Caki2 (cell line): Measurements from ENCODE around the gene WAC. TPM values are rescaled to one million over a fixed set of nuclear protein-coding genes. Genes with fewer than 3 reads are reported as not detected.
A peak's percentile ranks its signal among the peaks of the same experiment; 100 is the strongest.
"Not testable (repeated sequence)": the region's sequence is repeated elsewhere in the genome, so short reads cannot be mapped to it uniquely, and the experiment has no call there.

Experiments used
- DNase-seq: peaks from one replicate; pipeline ENCODE4 v3.0.0-alpha.2; 2015; ENCODE audit warnings: low read depth
- in situ Hi-C: cut with HindIII; loops from 2 replicates; pipeline ENCODE4 v1.10.0; 2016; ENCODE audit warnings: low sequenced_read_pairs, low pct_unique_long_range_greater_than_20kb, mixed read lengths
- total RNA-seq: library from RNA; depleted of rRNA; stranded (reverse); fragments of >200 nt; shearing (Covaris generic); gene quantifications from 2 replicates; pipeline ENCODE4 v1.2.3, GENCODE V29; 2014; ENCODE audit warnings: low replicate concordance; rRNA removed

WAC gene, protein sequence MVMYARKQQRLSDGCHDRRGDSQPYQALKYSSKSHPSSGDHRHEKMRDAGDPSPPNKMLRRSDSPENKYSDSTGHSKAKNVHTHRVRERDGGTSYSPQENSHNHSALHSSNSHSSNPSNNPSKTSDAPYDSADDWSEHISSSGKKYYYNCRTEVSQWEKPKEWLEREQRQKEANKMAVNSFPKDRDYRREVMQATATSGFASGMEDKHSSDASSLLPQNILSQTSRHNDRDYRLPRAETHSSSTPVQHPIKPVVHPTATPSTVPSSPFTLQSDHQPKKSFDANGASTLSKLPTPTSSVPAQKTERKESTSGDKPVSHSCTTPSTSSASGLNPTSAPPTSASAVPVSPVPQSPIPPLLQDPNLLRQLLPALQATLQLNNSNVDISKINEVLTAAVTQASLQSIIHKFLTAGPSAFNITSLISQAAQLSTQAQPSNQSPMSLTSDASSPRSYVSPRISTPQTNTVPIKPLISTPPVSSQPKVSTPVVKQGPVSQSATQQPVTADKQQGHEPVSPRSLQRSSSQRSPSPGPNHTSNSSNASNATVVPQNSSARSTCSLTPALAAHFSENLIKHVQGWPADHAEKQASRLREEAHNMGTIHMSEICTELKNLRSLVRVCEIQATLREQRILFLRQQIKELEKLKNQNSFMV
- total RNA-seq, result 15.3 and 39.5 TPM in 2 replicates

DNA sequence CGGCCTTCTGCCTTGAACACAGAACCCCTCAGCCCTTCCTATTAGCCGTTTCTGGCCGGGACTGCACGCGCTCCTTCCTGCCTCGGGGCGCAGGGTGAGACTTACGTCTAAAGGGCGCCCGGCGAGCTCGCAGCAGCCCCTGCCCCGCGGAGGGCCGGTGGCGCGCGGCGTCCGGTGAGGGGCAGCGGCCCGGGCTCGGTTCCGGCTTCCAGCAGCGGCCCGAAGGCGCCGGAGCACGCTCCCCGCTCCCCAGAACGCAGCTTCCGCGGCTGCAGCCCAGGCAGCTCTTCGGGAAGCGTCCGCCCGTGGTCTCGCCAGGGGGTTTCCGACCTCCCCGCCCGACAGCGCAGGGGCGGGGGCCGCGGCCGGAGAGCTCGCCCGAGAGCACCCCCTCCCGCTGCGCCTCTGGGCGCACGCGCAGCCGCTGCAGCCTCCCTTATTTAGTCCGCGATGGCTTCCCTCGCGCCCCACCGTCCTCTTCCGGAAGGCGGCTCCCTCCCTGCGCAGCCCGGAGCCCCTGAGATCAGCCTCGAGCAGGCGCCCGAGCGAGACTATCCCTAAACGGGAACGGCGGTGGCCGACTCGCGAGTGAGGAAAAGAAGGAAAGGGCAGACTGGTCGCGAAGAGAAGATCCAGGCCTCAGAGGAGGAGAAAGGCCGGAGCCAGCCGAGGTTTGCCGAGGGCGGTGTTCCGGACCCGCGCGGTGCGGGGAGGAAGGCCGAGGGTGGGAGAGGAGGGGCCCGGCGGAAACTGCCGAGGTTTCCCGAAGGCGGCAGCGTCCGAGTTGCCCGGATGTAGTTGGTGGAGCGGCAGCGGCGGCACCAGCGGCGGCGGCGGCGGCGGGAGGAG lies at the start of gene WAC:
Gene WAC (plus strand): TSS at position 782 of the 849 bp plus-strand sequence. CDS start 462 bp downstream, outside the sequence.
- peak; percentile 97 for DNase-seq
- in situ Hi-C loops, result no loop called here

DNA sequence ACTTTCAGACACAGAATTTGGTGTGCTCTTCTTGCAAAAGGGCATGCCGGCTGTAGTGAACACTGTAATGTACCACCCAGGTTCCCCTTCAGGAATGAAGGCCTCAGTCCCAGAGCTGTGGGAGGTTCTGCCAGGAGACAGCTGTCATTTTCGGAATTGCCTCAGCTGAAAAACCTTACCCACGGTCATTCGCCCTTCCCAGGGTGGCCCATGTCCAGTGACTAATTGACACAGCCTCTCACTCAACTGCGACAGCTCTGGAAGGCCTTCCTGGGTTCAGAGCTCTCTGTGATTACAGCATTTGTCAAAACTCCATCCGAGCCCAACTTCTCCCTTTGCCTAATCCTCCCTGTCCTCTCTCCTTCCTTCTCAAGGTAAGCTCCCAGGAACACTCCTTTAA lies 43.7 kb upstream of the WAC start:
- no peak for DNase-seq
- in situ Hi-C loops, result no loop called here

DNA sequence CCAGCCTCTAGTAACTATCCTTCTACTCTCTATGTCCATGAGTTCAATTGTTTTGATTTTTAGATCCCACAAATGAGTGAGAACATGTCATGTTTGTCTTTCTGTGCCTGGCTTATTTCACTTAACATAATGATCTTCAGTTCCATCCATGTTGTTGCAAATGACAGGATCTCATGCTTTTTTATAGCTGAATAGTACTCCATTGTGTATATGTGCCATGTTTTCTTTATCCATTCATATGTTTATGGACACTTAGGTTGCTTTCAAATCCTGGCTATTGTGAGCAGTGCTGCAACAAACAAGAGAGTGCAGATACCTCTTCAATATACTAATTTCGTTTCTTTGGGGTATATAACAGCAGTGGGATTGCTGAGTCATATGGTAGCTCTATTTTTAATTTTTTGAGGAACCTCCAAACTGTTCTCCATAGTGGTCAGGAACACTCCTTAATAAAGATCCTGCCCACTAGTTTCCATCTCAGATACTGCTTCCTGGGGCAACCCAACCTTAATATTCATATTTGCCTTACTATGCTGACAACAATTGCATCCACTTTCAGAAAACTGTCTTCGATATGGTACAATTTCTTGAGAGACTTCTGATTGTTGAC lies 42.6 kb upstream of the WAC start:
- DNase-seq, in situ Hi-C loops: not testable (repeated sequence)

DNA sequence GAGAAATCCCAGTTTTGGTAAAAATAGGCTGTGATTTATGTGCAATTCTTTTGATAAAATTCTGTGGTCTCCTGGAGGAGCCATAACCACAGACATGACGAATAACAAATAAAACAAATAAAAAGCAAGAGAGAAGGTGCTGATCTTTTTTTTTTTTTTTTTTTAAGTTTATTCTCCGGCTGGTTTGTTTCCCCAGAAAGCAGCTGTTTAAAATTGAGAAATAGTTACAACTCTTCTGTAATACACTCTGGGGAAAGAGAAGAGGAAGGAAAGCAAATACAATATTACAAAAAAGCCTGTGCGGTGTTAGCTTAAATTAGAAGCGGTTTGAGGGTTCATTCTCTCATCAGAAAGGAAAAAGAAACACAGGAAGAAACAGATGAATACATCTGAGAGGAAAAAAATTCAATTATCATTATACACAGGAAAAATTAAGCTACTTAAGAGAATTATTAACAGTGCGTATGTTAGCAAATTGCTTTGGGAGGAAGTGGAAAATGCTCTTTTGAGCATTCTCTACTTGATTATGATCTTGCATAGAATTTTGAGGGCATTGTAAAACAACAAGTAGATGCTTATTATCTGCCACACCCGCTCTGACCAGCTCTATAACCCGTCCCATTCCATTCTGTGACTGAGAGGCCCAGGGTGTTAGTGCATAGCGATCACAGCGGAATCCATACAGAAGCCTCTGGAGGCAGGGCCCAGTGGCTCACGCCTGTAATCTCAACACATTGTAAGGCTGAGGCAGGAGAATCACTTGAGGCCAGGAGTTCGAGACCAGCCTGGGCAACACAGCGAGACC lies 40.6 kb upstream of the WAC start:
- in situ Hi-C loops, result no loop called here

DNA sequence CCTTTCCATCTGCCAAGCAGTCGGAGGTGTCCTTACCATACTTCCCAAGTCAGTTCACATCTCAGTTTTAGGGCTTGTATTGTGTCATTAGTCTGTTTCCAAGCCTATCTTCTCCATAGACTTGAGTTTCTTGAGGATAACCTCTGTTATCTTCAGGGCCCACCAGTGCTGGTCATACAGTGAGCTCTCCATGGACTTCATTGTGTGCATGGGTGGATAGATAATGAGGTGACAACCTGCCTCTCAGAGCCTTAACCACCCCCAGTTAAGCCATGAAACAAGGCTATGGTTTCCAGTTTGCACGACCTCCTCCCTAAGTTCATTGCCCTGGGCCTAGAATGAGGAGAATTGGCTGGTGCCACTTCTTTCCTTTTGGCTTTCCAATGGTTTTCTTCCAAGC lies 38.5 kb upstream of the WAC start:
- in situ Hi-C loops, result no loop called here
- DNase-seq, result no peak

More for the DNA sequence above, 40.6 kb upstream of the WAC start:
- DNase-seq, result no peak

DNA sequence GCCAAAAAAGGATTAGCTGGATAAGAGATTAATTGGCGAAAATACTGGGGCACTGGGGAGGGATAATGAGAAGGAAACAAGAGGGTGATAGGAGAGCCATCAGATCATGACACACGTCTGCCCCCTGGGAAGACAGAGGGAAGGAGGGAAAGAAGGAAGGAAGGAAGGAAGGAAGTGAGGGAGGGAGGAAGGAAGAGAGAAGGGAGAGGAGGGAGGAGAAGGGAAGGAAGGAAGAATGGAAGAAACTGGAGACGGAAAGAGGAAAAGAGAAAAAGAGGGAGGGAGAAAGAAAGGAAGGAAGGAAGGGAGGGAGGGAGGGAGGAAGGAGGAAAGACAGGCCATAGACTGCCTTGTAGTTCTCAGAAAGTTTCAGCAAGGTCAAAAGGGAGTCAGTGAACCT lies 37.8 kb upstream of the WAC start:
- no peak for DNase-seq
- in situ Hi-C loops, result no loop called here

DNA sequence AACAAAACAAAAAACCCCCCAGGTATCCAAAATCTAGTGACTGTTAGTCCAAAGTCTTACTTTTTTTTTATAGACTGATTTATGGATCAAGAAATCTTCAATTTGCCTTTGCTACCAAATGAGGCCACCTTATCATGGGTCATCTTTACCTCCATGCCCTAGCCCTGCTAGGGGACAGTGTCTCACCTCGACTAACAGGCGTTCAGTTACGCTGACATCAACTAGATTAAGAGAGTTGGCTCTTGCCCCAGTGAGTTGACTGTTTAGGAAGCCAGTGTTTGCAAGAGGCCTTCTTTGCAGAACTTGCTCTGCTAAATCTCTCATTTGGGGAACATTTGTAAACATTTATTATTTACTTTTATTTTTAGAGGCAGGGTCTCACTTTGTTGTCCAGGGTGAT lies 36.9 kb upstream of the WAC start:
- in situ Hi-C loops, result no loop called here
- DNase-seq, result no peak

DNA sequence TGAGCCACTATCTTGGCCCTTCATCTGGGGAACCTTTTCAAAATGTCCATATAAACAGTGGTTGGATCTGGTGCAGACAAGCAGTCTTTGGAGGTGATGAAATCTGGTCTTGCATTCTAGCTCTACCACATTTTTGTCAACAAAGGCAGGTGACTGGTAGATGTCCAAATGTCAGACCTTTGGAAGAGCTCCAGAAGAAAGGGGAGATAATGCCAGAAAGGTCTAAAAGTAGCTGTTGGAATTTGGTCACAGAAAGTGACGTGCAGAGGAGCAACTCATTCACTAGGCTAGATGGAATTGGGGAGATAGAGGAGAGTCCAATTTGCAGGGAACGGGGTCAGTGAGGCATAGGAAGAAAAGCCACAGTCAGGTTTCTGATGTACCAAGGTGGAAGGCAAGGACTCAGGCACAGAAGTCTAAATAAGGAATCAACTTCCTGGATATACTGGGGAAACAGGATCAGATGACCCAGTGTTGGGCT lies 36.4 kb upstream of the WAC start:
- in situ Hi-C loops, result no loop called here
- DNase-seq, result no peak

DNA sequence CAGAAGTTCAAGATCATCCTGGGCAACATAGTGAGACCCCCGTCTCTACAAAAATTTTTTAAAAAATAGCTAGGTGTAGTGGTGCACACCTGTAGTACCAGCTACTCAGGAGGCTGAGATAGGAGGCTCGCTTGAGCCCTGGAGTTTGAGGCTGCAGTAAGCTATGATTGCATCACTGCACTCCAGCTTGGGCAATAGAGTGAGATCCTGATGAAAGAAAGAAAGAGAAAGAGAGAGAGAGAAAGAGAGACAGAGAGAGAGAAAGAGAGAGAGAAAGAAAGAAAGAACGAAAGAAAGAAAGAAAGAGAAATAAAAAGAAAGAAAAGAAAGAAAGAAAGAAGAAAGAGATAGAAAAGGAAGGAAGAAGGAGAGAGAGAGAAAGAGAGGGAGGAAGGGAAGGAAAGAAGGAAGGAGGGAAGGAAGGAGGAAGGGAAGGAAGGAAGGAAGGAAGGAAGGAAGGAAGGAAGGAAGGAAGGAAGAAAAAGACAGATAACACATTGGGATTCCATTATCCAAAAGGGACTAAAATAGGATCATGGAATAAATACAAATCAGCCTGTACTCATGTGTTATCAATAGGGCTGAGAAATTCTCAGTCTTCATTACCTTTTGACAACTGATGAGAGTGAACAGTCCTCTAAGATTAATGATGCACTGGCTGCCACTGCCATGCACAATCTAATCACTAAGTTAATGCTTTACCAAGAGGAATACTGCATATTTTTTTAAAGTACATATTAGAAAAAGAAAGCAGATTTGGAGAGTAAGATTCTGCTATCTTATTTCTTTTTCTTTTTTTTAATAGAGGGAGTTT lies 35.4 kb upstream of the WAC start:
- in situ Hi-C loops, result no loop called here

DNA sequence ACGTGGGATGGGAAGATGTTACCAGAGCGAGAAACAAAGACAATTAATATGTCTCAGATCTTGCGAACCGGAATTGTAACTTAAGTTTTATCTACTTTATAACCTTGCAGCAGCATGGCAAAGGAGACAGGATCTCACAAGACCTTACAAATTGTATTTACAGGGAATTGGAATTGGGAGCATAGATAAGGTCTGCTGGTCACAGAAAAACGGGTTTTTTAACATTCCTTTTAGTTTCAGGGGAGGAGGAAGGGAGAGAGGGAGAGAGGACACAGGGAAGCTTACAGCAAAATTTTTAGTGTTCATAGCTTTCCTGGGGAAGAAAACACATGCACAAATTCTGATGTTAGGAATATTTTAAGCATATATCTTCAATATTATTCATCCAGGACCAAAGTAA lies 32.7 kb upstream of the WAC start:
- DNase-seq, in situ Hi-C loops: not testable (repeated sequence)

More for the DNA sequence above, 35.4 kb upstream of the WAC start:
- DNase-seq, result no peak

DNA sequence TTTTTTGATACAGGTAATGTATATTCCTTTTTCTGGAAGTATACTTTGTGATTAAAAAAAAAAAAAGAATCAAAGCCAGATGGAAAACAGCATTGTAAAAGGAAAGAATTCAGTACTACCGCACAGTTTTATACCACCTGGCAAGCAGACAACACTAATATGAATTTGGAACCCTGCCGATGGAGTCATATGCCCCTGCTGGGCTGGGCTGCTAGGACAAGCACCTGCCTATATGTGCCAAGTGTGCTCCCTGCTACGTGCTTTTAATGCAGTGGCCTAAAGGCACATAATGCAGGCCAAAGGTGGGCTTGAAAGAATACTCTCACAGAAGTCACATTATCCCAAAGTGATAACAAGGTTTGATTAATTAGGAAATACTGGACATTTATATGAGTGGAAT lies 29.8 kb upstream of the WAC start:
- in situ Hi-C loops, result no loop called here
- peak; percentile 21 for DNase-seq

DNA sequence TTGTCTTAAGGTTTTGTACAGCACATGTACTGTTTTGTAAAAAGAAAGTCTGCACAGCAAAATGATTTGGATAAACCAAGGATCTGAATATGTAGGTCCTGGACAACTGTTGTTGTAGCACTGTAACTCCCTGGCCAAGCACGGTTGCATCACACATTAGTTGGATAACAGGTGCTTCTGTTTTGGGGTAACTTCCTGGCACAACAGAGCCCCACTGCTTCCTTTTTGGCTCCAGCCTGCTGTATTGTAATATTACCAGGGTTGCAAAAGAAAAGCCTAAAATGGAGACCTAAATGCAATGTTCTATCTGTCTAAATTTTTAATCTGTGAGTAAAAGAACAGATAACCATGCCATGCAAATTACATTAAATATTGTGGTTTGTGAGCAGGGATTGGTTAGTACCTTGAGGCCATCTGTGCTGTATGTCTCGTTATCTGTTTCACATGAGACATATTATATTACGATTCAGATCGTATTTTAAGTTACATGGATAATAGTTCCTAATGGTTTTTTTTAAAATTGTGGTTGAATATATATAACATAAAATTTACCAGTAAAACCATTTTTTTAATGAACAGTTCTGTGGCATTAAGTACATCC lies 27.5 kb upstream of the WAC start:
- DNase-seq, result no peak
- in situ Hi-C loops, result no loop called here

DNA sequence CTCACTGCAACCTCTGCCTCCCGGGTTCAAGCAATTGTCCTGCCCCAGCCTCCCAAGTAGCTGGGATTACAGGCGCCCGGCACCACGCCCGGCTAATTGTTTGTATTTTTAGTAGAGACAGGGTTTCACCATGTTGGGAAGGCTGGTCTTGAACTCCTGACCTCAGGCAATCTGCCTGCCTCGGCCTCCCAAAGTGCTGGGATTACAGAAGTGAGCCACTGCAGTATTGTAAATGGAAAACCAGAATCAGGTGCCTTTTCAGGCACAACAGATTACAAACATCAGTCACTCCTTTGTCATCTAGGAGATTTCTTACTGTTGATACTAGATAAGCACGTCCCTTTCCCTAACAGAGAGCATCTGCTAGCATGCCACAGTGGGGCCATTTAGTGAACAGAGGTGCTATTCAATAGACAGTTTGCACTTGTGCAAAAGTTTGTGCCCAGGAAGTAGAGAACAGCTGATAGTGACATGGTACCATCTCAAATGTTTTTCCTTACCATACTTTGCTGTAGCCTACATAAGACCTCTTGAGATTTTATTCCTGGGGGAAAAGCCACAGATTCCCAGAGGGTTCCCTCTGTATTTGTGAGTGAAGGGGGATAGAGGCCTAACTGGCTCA lies 24.5 kb upstream of the WAC start:
- DNase-seq, result no peak
- in situ Hi-C loops, result no loop called here

DNA sequence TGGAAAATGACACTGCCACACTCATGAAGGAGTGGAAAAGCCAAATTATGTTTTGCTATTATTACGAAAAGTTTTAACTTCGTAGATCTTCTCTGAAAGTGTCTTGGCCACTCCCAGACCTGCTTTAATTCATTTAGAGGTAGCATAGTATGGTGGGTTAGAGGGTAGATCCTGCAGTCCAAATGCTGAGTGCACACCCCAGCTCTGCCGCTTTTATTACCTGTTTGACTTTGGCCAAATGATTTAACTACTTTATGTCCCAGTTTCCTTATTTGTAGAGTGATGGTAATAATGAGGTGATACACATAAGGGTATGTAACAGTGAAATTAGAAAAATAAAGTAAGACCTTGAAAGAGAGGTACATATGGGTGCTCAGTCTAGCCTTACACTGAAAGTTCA lies 23.6 kb upstream of the WAC start:
- in situ Hi-C loops, result no loop called here
- DNase-seq, result no peak

DNA sequence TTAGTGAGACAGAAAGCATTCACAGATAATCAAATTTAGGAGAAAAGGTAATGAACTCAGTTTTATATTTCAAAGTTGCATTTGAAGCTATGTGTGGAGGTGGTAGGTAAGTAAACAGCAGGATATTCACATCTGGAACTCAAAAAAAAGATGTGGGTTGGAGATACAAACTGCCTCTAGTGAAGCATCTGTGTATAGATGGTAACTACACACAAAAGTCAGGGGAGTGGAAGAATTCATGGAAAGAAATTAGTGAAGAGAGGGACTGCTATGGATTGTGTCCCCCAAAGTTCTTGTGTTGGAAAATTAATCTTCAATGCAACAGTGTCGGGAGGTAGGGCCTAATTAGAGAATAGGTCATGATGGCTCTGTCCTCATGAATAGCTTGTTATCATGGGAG lies 18.3 kb upstream of the WAC start:
- in situ Hi-C loops, result no loop called here
- no peak for DNase-seq

DNA sequence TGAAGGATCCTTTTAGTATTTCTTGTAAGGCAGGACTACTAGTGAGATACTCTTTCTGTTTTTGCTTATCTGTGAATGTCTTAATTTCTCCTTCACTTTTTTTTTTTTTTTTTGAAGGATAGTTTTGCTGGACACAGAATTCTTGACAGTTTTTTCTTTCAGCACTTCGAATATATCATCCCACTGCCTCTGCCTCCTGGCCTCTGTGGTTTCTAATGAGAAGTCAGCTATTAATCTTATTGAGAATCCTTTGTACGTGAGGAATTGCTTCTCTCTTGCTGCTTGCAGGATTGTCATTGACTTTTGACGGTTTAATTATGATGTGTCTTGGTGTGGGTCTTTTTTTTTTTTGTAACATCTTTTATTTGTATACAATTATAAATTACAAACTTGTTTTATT lies 12.6 kb upstream of the WAC start:
- in situ Hi-C loops, result no loop called here
- no peak for DNase-seq
